MV-4-11 (cell line): ENCODE measurements around the gene PRPF6.

Experiments
- DNase-seq: peaks from one replicate; lab custom pipeline; 2025; lab: John Stamatoyannopoulos, UW

Gene PRPF6

DNA sequence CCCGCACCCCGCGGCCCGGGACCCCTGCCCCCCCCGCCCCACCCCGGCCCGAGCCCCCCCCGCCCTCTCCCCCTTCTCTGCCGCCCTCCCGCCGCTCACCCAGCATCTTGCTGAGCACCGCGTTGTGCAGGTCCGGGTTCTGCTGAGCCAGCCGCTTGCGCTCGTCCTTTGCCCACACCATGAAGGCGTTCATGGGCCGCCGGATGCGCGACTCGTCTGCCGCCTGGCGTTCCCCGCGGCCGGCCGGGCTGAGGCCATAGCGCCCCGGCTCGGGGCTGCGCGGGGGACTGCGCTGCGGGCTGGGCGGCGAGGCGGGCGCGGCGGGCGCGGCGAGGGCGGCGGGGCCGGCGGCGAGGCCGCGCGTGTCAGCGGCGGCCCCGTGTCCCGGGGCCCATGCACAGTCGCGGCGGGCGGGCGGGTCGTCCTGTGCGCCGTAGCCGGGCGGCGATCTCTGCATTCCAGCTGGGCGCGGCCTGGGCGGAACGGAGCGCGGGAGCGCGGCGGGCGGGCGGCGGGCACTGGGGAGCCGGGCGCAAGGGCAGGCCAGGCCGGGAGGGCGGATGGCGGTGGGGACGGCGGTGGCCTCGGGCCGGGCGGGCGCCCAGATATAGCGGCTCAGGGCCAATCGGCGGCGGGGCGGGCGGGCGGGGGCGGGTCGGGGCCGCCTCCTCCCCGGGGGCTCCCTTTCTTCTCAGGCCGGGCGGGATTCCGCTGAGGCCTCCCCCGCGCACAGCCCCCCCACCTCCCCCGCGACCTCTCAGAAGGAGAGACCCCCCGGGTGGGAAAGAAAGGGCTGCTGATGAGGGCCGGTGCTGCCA lies 68.3 kb downstream of the PRPF6 start, which contains the start of gene SOX18:
SOX18 (minus strand) TSS at position 580 of the 818 bp plus-strand sequence; CDS start at position 457, 123 bp downstream.
- no peak for DNase-seq

DNA sequence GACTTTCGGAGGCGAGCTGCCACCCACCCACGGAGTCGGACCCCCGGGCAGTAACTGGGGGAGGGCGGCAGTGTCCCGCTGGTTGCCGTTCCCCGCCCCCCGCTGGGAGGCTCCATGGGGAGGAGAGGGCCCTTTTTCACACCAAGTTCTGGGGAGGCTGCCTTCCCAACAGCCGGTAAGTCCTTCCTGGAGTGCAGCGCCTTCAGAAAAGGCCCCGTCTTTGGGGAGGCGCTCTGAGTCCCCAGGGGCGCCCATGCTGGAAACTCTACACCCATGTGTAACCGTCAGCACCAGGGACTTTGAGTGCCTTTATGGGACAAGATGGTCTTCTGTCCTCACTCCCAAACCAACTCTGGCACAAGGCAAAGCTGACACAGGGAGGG lies 68.9 kb downstream of the PRPF6 start:
- DNase-seq, result no peak

DNA sequence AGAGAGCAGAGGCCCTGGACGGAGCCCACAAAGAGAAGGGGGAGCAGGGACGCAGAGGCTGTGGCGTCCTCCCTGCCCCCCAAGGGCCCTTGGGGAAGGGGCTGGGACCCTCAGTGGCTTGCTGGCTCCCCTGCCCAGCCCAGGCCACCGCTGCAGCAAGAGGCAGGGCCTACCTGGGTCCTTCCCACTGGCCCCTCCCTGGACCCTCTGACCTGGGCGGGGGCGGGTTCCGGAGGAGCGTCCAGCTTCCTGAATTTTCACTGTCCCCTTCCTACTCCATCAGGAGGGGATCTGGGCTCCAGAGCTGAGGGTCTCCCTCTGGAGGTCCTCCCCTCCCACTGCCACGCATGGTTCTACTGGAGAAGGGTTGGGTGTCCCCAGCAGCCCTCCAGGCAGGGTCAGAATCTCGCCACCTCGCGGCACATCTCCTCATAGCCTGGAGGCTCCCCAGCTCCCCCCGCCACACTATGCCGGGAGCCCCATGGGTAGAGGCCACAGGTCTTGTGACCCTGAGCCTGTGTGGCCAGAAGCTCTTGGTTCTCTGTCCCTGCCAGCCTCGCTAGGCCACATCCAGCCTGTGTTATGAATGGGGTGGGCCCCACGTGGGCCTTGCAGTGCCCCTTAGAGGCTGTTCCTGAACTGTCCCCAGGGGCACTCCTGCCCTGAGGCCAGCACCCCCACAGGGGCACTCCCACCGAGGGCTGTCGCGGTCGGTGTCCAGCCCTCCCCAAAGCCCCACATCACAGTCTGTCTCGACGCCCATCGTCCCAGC lies 69.5 kb downstream of the PRPF6 start:
- no peak for DNase-seq

DNA sequence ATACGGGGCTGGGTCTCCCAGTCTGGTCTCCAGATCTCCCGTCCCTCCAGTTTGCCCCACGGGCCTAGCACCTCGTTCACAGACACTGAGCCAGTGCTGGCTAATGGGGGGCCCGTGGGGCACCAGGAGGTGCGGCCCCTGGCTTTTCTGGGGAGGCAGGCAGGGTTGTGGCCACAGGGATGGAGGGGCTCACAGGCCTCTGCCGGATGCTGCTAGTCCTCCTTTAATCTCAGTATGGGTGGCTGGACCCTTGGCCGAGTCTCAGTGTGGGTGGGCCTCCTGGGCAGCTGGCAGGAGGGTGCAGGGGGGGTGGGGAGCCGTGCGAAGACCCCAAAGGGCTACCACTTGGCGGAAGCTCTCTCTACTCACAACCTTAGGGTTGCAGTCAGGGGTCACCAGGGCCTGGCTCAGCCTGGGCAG lies 70.1 kb downstream of the PRPF6 start:
- no peak for DNase-seq

DNA sequence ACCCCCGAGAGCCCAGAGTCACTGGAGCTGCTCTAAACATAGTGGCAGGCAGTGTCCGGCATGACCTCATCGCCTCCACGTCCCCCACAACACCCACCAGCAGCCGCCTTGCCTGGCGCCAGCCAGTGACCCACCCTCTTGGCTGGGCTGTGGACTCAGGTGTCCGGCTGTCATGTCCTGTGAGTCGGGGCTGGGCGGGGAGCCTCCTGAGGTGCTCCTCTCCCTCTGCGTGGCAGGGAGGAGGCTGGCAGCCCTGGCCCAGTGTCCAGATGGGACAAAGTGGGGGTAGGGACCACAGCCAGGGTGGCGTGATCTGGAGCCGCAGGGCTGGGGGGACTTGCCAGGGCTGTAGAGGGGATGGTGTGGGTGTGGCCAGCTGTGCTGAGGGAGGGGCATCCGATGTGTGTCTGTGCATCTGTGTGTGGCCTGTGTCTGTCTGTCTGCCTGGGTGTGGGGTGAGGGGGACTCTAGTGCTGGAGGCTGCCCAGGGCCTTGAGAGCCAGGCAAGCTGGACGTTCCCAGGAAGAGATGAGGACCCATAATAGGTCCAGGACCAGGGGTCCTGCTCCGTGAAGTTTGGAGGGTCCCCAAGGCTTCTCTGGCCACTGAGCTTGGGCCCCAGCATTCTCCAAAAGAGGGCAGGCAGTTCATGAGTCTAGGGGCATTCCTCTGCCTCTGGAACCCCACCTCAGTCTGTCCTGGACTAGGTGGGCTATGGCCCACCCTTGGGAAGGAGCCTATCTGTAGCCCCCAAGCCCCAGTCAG lies 70.8 kb downstream of the PRPF6 start:
- DNase-seq, result no peak

DNA sequence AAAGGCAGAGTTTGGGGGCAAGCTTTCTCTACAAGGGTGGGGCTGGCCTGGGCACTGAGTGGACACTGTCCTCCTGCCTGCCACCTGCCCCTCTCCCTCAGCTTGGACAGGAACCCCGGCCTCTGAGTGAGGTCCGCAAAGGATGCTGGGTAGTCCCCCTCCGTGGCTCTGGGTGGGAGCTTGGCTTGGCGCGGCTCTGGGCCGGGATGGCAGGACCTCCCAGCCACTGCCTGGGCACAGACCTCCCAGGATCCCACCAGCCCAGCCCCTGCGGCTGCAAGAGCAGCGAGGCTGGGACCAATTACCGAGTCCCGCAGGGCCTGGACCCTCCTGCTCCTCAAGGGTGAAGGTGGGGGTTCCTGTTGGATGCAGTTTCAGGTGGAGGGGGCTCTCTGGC lies 71.4 kb downstream of the PRPF6 start:
- DNase-seq, result no peak

DNA sequence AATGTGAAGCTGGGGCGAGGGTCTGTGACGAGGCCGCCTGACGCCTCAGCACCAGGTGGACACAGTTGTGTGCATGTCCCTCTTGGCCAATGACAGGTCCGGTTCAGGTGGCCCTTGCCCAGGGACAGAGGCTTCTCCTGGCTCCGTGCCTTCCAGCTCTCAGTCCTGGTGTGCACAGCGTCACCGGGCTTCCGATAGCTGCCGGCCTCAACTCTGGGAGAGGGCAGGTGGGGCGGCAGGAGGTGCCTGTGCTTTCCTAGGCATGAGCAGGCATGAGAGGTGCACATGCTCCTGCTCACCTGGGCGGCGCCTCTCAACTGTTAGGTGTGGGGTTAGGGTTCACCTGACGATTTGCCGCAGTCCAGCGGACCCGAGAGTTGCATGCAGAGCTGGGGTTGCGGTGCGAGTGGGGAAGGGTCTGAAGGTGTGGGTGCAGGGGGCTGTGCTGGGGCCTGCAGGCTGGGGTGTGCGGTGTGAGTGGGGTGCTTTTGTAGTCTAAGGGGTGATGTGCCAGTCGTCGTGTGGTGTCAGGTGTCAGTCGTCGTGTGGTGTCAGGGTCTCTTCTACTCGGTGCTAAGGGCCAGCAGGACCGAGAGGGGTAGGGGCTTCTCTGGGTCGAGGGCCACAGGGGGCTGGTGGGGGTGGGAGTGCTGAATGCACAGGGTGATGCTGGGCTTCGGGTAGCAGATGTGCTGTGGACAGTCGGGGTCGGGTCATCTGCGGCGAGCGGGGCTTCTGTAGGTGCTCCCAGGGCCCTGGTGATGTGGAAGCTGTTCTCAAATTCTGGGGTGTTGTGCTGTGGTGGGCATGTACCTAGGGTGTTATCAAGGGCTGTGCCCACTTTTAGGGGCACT lies 72.3 kb downstream of the PRPF6 start:
- DNase-seq, result no peak

DNA sequence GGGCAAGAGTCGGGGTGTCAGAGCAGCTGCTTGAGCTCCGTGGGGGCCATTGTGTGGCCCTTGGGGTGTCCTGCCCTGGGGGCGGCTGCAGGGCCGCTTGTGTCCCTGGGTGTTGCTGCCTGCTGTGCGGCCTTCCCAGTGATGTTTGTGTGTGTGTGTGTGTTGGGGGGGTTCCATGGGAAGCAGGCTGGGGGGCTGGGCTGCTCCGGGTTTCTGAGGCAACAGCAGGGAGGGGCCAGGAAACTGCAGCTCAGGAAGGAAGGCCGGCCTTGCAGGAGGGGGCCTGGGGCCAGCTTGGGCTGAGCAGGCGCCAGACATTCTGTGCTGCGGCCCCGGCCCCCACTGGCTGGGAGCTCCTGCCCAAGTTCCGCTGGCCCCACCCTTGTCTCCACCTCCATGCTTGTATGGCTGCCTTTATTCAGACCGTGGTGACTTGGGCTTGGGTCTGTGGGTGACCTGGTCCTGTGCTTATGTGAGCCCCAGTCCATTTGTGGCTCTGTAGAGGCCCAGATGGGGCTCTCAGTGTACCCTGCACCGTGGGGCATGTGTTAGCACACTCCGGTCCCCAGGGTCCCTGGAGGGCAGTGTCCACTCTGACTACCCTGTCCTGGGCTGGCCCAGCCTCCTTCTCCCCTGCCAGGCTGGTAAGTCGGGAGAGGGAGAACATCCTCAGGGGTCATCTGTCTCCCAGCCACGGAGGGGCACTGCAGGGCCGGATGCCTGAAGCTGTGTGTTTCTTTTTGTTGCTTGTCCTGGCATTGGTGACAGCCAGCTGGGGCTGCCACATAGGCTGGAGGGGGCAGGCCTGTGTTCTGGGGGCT lies 73.1 kb downstream of the PRPF6 start:
- peak; percentile 30 for DNase-seq

DNA sequence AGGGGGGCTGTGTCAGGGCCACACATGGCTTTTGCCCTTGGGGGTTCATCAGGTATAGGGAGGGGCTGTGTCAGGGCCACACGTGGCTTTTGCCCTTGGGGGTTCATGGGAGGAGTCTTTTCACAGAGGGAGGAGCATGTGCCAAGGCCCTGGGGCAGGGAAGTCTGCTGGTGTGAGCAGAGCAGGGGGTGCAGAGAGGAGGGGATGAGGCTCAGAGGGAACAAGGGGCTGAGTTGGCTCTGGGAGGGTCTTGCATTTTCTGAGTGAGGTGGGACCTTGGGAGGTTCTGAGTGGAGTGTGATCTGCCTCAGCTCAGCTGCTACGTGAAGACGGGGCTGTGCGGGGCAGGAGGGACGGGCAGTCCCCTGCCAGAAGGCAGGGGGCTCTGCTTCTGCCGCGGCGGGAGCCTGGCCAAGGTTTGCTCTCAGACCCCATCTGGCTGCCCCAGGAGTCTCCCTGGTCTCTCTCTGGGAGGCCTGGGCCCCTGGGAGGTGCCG lies 74.5 kb downstream of the PRPF6 start:
- DNase-seq, result no peak

DNA sequence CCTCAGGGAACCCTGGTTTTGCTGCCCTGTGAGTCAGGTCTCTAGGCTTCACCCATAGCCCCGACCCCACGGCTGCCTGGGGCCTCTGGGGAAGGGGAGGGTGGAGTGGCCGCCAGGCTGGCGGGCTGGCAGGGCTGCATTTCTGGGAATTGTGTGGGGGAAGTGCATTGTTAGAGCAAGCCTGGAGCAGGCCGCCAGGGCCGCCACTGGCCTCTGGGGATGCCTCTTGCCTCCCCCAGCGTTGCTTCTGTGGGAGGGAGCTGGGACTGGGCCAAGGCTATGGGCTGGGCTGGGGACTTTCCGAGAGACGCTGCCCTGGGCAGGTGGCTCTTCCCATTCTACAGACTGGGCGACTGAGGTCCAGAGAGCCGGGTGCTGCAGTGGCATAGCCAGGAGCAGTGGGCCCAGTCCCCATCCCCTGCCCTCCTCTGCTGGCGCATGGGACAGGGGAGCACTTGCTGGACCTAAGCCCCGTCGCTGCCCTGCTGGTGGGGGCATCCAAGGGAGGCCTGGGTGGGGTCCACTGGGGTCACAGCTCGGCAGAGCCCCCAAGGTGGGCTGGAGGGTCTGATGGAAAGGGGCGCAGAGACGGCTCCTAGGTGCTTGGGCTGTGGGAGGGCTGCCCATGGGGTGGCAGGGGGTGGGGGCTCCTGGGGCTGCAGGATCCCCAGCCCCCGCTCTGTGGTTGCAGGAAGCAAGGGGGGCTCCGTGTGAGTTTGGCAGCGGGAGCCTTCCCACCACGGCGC lies 75.1 kb downstream of the PRPF6 start:
- DNase-seq, result peak; percentile 25

DNA sequence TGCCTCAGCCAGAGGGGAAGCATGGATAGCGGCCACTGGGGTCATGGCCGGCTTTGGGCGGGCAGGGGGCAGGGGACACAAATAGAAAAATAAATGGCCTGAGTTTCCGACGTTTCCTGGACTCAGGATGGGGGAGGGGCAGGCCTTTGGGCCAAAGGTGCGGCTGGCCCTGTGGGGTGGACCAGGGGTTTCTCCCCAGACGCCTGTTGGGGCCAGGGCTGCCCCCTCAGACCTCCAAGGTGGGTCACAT lies 75.6 kb downstream of the PRPF6 start:
- DNase-seq, result no peak

DNA sequence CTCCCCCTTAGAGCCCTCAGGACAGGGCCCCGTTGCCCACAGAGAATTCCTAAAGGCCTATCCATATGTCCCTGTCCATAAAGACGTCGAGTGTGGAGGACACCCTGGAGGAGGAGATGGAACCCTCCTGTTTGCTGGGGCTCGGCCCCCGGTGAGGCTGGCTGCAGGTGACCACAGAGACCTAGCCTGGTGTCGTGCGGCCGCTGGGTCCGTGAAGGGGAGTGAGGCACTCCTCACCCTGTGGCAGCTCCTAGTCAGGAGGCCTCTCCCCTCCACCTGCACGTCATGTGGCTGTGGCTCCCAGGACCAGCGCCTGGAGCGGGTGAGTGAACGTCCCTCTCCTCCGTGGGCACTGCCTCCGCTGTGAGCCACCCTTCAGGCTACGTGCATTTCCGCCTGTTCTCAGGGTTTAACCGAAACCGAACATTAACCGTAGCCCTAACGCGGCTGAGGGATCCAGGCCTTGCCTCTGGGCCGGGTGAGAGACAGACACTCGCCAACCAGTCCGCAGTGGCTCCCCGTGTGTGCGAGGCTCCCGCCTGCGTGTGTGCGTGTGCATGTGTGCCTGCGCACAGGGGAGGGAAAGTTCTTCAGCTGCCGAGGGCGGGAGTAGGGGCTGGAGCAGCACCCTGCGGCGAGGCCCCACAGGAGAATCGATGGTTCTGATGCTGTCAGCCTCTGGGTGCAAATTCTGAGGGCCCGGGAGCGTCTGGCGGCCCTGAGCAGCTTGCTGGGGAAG lies 76.1 kb downstream of the PRPF6 start:
- peak; percentile 55 for DNase-seq

DNA sequence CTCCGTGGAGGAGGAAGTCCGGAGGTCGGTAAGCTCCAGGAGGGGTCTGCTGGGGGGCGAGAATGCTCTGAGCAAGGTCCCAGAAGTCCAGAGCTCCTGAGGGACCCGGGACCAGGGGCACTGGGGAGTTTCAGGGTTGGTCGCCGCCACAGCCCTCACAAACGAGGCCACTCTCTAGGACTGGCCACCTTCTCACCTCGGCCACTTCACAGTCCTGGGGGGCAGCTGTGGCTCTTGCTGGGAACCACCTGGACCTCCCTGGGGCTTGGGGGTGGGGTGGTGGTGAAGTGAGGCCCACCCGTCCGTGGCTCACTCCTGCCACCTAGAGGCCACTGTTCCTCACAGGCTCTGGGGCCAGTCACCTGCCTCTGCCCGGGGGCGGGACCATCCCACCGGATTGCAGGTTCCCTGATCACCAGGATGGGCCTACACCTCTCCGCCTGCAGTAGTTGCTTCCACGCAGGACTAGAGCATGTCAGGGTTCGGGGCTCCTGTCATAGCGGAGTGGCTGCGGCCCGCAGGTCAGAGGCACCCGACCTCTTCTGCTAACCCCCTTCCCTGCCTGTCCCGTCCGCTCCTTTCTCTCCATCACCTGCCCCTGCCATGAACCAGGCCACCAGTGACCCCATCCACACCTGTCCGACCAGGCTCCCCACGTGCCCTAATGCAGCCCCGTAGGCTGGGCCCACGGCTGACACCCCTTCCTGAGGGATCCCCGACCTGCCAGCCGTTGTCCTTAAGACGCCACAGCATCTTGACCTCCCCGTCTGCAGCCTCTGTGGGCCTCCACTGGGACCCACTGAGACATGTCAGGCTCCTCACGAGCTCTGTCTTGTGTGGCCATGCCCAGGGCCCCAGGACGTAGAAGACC lies 76.9 kb downstream of the PRPF6 start:
- DNase-seq, result peak; percentile 33

DNA sequence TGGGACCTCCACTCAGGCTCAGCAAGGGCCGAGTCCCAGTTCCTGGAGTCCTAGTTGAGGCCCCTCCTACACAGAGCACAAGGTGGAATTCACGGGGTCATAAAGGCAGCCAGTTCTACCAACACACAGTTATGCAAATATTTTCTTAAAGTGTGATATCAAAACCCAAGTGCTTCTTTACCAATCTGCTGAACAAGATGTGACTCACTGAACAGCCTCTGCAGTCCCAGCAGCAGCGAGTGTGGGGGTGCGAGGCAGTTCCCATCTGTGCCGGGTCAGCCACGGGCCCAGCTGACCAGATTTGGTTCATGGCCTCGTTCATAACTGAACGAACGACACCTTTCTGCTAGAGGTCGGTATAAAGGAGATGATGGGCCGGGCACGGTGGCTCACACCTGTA lies 77.6 kb downstream of the PRPF6 start:
- DNase-seq, result no peak

DNA sequence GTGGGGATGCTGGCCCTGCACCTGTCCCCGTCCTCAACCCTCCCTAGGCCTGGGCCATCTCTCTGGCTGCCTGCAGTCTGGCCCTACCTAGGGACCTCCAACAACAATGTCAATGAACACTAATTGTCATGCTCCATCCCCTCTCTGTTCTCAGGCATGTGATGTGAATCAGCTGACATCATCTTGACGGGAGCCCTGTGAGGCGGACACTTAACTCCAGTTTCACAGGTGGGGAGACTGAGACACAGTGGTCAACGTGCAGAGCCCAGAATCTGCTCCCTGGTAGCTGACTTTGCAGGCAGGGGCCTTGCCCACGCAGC lies 81.3 kb downstream of the PRPF6 start:
- DNase-seq, result no peak

DNA sequence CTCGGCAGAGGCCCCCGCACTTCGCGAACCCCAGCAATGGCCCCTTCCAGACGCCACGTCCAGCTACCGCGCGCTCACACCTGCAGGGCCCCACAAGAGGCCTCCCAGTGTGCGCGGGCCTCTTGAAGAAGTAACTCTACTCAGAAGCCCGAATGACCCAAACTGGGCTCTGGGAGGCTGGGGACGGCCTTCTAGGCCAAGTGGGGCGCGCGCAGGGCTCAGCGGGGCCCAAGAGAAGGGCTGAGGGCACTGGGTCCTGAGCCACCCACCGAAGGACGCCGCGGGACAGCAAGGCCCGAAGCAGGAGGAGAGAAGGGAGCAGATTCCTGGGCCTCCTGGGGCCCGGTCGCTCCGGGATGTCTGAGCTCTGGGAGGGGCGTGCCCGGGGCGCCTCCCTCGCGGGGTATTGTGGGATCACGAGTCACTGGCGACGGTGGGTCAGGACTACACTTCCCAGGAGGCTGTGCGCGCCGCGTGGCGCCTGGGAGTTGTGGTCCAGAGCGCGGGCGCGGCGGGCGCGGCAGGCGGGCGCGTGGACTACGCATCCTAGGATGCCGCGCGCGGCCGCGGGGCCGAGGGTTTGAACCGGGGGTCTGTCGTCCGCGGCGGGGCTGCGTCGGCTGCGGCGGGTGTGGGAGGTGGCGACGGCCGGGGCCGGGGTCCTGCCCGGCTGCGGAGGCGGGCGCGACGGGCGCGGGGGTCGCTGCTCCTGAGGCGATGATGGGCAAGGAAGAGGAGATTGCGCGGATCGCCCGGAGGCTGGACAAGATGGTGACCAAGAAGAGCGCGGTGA lies 81.9 kb downstream of the PRPF6 start, which contains the start of gene TCEA2:
TCEA2 (plus strand) TSS at position 603 of the 793 bp plus-strand sequence; CDS start at position 718, 115 bp downstream.
- DNase-seq, result peak; percentile 93

DNA sequence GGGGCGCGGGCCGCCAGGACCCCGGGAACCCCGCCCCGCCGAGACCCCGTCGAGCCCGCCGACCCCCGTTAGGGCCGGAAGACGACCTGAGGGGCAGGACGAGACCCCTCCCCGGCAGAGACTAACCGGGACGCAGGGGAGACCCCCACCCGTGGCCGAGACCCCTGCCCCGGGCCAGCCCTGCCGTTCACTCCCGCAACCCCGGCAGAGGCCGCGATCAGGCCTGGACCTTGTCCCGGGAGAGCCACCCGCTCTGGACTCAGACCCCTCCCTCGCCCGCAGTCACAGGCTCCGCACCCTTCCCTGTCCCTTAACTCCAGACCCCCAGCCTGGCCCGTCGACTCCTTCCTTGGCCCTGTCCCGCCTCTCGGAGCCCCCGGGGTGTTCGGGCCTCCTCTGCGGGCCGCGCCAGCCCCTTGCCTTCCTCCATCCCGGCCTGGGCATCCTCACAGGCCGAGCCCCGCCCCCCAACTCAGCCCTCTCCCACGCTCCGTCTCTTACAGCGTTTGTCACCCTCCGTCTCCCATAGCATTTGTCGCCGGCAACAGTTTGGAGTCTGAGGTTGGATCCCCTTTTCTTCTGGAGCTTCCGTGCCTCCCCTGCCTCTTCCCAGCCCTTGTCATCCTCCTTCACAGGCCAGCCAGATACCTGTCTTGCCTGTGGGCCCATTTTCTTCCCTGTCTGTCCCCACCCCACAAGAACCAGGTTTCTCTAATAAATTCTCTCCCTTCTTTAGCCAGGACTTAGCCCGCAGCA lies 82.6 kb downstream of the PRPF6 start:
- no peak for DNase-seq
